Suprapubic skin (tissue), 4 donors: Measurements from ENCODE around the gene SWT1. TPM values are rescaled to one million over a fixed set of nuclear protein-coding genes. Genes with fewer than 3 reads are reported as not detected.
"Not testable (repeated sequence)": the region's sequence is repeated elsewhere in the genome, so short reads cannot be mapped to it uniquely, and the experiment has no call there.

Experiments
- DNase-seq, 2 donors: peaks; one replicate each; pipeline ENCODE4 v3.0.0-alpha.2; 2019; ENCODE audit warnings: low spot score in 2 of 2
- H3K27ac ChIP-seq: fragments of 200-600 bp; sonication (generic); one replicate; pipeline ENCODE4 v1.5.1; 2019
- H3K27me3 ChIP-seq: fragments of 200-600 bp; sonication (generic); one replicate; pipeline ENCODE4 v1.5.1; 2019
- H3K36me3 ChIP-seq: fragments of 200-600 bp; sonication (generic); one replicate; pipeline ENCODE4 v1.5.1; 2019
- H3K4me1 ChIP-seq: fragments of 200-600 bp; sonication (generic); one replicate; pipeline ENCODE4 v1.5.1; 2019
- H3K4me3 ChIP-seq: fragments of 200-600 bp; sonication (generic); one replicate; pipeline ENCODE4 v1.5.1; 2019; ENCODE audit warnings: mild to moderate bottlenecking
- H3K9me3 ChIP-seq: fragments of 200-600 bp; sonication (generic); one replicate; pipeline ENCODE4 v1.5.1; 2019
- EP300 ChIP-seq: sonication (generic); formaldehyde crosslinking; IDR thresholded peaks from one replicate; pipeline ENCODE4 v1.6.1; 2017; ENCODE audit warnings: antibody characterized with exemption
- POLR2A ChIP-seq, 2 donors: fragments of 450-650 bp; IDR thresholded peaks; one replicate each; pipeline ENCODE4 v1.6.1; 2017; ENCODE audit warnings: antibody characterized with exemption in 2 of 2, mild to moderate bottlenecking in 2 of 2, moderate library complexity in 2 of 2
- POLR2AphosphoS5 ChIP-seq, 3 donors: sonication (generic); formaldehyde crosslinking; IDR thresholded peaks; one replicate each; pipeline ENCODE4 v1.6.1; 2017; ENCODE audit warnings: antibody characterized with exemption in 3 of 3
- WGBS: methylation state at CpG from one replicate; pipeline ENCODE4 v1.1.5; 2018; 5-methylcytosine and 5-hydroxymethylcytosine counted together
- total RNA-seq, 4 donors: library from RNA; depleted of rRNA; stranded (reverse); fragments of >200 nt; gene quantifications; one replicate each; pipeline ENCODE4 v1.1.0, GENCODE V29; 2016
- TF ChIP-seq, protein P1 (sequence below), 2 donors: fragments of 200-600 bp in 1 of 2; fragments of 450-650 bp in 1 of 2; sonication (generic) in 1 of 2; IDR thresholded peaks; one replicate each; pipeline ENCODE4 v1.5.1; 2016 to 2019; ENCODE audit warnings: antibody characterized with exemption in 2 of 2, mild to moderate bottlenecking in 1 of 2, moderate library complexity in 1 of 2

The SWT1 gene
- total RNA-seq, 4 donors from 2014 or later, result 3.4 to 11.2 (median 5.8) TPM

DNA sequence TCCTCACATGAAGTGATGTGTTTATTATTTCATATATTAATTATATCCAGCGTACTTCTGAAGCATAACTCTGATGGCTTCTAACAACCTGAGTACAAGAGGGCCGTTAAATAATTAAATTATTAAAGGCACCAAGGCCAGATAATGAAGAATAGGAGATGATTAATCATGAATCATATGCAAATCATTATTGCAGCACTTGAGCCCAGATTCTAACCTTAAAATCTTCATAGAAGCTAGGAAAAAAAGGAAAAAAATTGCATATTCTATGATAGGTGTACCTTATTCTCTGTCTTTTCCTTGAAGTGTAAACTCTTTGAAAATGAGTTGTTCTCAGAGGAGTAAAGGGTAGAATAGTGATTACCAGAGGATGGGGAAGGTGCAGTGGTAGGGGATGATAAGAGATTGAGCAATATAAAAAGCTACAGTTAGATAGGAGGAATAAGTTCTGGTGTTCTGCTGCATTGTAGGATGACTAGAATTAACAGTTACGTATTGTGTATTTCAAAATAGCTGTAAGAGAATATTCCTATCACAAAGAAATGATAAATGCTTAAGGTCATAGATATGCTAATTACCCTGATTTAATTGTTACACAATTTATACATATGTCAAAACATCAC lies 51.1 kb downstream of the SWT1 start:
- H3K4me1 ChIP-seq, result no peaks in the 10 kb centered on the region
- H3K9me3 ChIP-seq, result no peaks in the 10 kb centered on the region
- H3K36me3 ChIP-seq, result peaks cover 11% of the 10 kb centered on the region
- no peak overlapping the region for H3K4me3 ChIP-seq
- H3K27me3 ChIP-seq, result no peaks in the 10 kb centered on the region
- TF ChIP-seq, protein P1, sequence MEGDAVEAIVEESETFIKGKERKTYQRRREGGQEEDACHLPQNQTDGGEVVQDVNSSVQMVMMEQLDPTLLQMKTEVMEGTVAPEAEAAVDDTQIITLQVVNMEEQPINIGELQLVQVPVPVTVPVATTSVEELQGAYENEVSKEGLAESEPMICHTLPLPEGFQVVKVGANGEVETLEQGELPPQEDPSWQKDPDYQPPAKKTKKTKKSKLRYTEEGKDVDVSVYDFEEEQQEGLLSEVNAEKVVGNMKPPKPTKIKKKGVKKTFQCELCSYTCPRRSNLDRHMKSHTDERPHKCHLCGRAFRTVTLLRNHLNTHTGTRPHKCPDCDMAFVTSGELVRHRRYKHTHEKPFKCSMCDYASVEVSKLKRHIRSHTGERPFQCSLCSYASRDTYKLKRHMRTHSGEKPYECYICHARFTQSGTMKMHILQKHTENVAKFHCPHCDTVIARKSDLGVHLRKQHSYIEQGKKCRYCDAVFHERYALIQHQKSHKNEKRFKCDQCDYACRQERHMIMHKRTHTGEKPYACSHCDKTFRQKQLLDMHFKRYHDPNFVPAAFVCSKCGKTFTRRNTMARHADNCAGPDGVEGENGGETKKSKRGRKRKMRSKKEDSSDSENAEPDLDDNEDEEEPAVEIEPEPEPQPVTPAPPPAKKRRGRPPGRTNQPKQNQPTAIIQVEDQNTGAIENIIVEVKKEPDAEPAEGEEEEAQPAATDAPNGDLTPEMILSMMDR (IDR thresholded peaks at IDR 0.05), result no peak
- no peak for TF ChIP-seq EP300
- H3K27ac ChIP-seq, result no peak overlapping the region
- DNase-seq, result no peak
- WGBS, result 76% methylated on average over 3 of the region's 3 CpGs

DNA sequence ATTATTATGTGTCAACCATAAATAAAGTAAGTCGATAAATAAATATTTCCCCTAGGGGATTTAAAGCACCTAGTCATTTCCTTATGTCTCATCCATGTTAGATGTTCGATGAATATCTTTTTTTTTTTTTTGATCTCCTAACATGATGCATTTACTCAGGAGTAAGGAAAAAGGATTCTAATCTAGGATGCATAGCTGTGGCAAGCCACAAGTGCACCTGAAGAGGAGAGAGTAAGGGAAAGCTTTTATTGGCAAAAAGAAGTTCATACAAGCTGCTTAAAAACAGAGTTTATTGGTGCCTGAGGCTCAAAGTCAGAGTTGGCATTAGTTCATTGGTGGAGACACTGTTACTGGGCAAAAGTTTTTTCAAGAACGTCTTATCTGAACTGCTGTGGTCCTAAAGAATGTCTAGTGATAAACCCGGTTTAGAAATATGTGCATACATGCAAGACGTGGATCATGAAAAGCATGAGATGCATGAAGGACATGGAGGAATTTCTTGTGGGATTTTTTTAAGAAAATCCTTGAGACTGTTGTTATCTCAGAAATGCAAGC lies 51.7 kb downstream of the SWT1 start:
- H3K4me3 ChIP-seq, result no peak overlapping the region
- no peak overlapping the region for H3K27ac ChIP-seq
- TF ChIP-seq POLR2AphosphoS5 (IDR thresholded peaks at IDR 0.05), result no peak
- TF ChIP-seq, protein P1 (IDR thresholded peaks at IDR 0.05), result no peak
- TF ChIP-seq POLR2A (IDR thresholded peaks at IDR 0.05), result no peak
- TF ChIP-seq EP300, result no peak
- no peak for DNase-seq
- H3K9me3 ChIP-seq, result no peaks in the 10 kb centered on the region
- 62% methylated on average over 5 of the region's 5 CpGs for WGBS
- H3K27me3 ChIP-seq, result no peaks in the 10 kb centered on the region
- peaks cover 11% of the 10 kb centered on the region for H3K36me3 ChIP-seq
- H3K4me1 ChIP-seq, result no peaks in the 10 kb centered on the region

DNA sequence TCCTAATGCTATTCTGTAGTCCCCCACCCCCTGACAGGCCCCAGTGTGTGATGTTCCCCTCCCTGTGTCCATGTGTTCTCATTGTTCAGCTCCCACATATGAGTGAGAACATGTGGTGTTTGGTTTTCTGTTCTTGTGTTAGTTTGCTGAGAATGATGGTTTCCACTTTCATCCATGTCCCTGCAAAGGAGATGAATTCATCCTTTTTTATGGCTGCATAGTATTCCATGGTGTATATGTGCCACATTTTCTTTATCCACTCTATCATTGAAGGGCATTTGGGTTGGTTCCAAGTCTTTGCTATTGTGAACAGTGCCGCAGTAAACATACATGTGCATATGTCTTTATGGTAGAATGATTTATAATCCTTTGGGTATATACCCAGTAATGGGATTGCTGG lies 52.4 kb downstream of the SWT1 start:
- H3K4me3 ChIP-seq, DNase-seq, H3K27ac ChIP-seq, H3K4me1 ChIP-seq, H3K9me3 ChIP-seq, H3K27me3 ChIP-seq: not testable (repeated sequence)
- WGBS, result 100% methylated on average over 1 of the region's 1 CpG
- peaks cover 11% of the 10 kb centered on the region for H3K36me3 ChIP-seq

DNA sequence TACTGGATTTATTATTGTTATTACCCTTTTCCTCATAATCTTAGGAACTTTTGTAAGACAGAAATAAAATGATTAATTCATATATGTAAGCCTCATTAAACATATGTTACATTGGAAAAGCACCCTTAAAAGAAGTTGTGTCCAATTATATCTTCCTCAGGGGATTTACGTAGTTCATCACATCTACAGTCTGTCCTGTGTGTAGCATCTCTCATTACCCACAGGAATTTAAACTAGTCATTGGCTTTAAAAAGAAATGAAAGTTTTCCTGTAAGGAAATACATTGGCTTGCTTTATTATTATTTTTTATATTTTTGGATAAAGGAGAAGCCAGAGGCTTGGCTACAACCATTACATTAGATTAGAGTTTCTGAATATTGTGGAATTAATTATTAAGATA lies 56.1 kb downstream of the SWT1 start:
- DNase-seq, result no peak
- no peaks in the 10 kb centered on the region for H3K27me3 ChIP-seq
- no peaks in the 10 kb centered on the region for H3K4me1 ChIP-seq
- TF ChIP-seq, protein P1 (IDR thresholded peaks at IDR 0.05), result no peak
- TF ChIP-seq EP300 (no peak), POLR2A (IDR thresholded peaks at IDR 0.05) (no peak), POLR2AphosphoS5 (IDR thresholded peaks at IDR 0.05) (no peak)
- WGBS, result 79% methylated on average over 1 of the region's 1 CpG
- H3K27ac ChIP-seq, result no peak overlapping the region
- H3K36me3 ChIP-seq, result no peaks in the 10 kb centered on the region
- H3K4me3 ChIP-seq, result no peak overlapping the region
- H3K9me3 ChIP-seq, result no peaks in the 10 kb centered on the region

DNA sequence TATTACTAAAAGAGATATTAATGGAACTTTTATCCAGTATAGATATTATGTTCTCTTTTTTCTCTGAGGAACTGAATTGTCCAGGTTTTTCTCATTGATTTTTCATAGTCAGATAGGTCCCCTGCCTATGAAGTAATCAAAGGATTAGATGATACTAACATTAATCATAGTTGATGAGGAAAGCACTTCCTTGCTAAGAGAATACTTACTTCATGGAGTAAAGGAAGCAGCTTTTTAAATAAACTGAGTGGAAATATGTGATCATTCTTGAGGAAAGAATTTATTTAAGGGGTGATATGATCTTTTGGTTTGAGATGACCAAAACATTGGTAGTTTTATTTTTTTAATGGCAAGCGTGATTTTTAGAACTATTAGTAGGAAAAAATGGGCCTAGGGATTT lies 58.9 kb downstream of the SWT1 start:
- no peaks in the 10 kb centered on the region for H3K4me1 ChIP-seq
- no peak for DNase-seq
- no peaks in the 10 kb centered on the region for H3K36me3 ChIP-seq
- H3K9me3 ChIP-seq, result no peaks in the 10 kb centered on the region
- no peak overlapping the region for H3K4me3 ChIP-seq
- no peak for TF ChIP-seq POLR2AphosphoS5 (IDR thresholded peaks at IDR 0.05)
- TF ChIP-seq, protein P1 (IDR thresholded peaks at IDR 0.05), result no peak
- TF ChIP-seq EP300, result no peak
- no peak for TF ChIP-seq POLR2A (IDR thresholded peaks at IDR 0.05)
- H3K27ac ChIP-seq, result no peak overlapping the region
- H3K27me3 ChIP-seq, result no peaks in the 10 kb centered on the region
- 91% methylated on average over 1 of the region's 1 CpG for WGBS

DNA sequence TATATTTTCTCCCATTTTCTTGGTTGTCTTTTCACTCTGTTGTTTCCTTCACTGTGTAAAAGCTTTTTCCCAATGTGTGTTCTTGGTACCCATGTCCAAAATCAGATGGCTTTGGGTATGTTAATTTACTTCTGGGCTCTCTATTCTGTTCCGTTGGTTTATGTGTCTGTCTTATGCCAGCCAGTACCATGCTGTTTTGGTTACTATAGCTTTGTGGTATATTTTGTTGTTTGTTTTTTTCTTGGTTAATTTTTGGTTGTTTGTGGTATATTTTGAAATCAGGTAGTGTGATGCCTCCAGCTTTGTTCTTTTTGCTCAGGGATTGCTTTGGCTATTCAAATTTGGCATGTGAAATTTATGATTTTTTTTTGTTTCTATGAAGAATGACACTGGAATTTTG lies 67.2 kb downstream of the SWT1 start:
- Histone ChIP-seq H3K4me3 (no peak overlapping the region), H3K27ac (no peak overlapping the region), H3K4me1 (no peaks in the 10 kb centered on the region), H3K36me3 (peaks cover 29% of the 10 kb centered on the region), H3K27me3 (no peaks in the 10 kb centered on the region), H3K9me3 (peaks cover 6% of the 10 kb centered on the region)
- 96% methylated on average over 1 of the region's 1 CpG for WGBS
- no peak for DNase-seq
- TF ChIP-seq POLR2AphosphoS5 (IDR thresholded peaks at IDR 0.05) (no peak), EP300 (no peak), POLR2A (IDR thresholded peaks at IDR 0.05) (no peak)
- TF ChIP-seq, protein P1 (IDR thresholded peaks at IDR 0.05), result no peak
